ENCODE measurements around the gene FRMPD4.

DNA sequence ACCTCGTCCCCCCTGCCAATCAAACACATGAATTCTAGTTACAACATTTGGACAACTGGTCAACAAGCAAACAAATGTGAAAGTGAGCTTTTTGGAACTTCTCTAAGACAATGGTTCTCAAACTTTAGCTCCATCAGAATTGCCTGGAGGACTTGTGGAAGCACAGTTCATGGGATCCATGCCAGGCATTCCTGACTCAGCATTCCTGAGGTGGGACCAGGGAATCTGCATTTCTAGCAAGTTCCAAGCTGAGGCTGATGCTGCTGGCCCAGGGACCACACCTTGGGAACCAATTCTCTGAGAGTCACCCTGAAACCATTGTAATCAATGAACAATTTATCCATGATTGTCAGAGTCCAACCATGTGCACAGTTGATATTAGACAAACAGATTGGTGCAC lies 609.2 kb downstream of the FRMPD4 start:
- TF ChIP-seq POLR2A (IDR thresholded peaks at IDR 0.05; ENCODE audit: low read length) (no peak), GATA1 (IDR thresholded peaks at IDR 0.05; ENCODE audit: low read depth, low read length) (no peak)
